BLaER1 treated with 17β-estradiol and CSF1 and Interleukin-3, amounts not matched to agents 10 nM and 100 nM (cell line): ENCODE measurements around the gene ELAC2.

Source experiments
- H3K27ac ChIP-seq, 11 experiments: shearing (Covaris generic); formaldehyde crosslinking; 2 replicates each; pipeline ENCODE4 v1.8.1; 2022
- H3K27me3 ChIP-seq, 11 experiments: shearing (Covaris generic); formaldehyde crosslinking; 2 replicates each; pipeline ENCODE4 v1.8.1; 2022
- H3K36me3 ChIP-seq, 11 experiments: shearing (Covaris generic); formaldehyde crosslinking; 2 replicates each; pipeline ENCODE4 v1.8.1; 2022
- H3K4me1 ChIP-seq, 10 experiments: shearing (Covaris generic); formaldehyde crosslinking; 2 replicates each; pipeline ENCODE4 v1.8.1; 2022
- H3K4me2 ChIP-seq, 11 experiments: shearing (Covaris generic); formaldehyde crosslinking; 2 replicates each; pipeline ENCODE4 v1.8.1; 2022
- H3K4me3 ChIP-seq, 10 experiments: shearing (Covaris generic); formaldehyde crosslinking; 2 replicates each; pipeline ENCODE4 v1.8.1; 2022
- H3K9ac ChIP-seq, 11 experiments: shearing (Covaris generic); formaldehyde crosslinking; 2 replicates each; pipeline ENCODE4 v1.8.1; 2022
- H3K9me3 ChIP-seq, 11 experiments: shearing (Covaris generic); formaldehyde crosslinking; replicated peaks in 1 of 11; 2 replicates each; pipeline ENCODE4 v1.8.1; 2022
- H4K20me1 ChIP-seq, 11 experiments: shearing (Covaris generic); formaldehyde crosslinking; 2 replicates each; pipeline ENCODE4 v1.8.1; 2022
- Cebpa-rat ChIP-seq, 11 experiments: shearing (Covaris generic); IDR thresholded peaks; 2 replicates each; pipeline ENCODE4 v1.8.1; 2022

ELAC2 gene

DNA sequence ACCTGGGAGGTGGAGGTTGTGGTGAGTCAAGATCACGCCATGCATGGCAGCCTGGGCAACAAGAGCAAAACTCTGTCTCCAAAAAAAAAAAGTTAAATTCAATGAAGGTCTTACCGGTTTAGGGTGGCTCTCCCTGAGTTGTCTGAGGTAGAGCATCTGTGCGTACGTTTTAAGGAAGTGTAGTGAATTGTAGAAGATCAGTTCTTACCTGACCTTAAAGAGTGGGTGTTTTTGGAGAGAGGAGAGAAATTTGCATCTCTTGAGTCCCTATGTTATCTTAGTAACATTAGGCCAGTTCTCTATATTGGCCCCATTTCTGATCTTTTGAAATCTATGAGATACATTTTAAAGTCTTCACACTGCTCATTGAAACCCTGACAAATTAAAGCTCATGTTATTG, 56.2 kb downstream of the ELAC2 start:
- Histone ChIP-seq H3K27ac (no peak overlapping the region), H3K9me3 (peaks cover 11 to 21% (median 17%) of the 10 kb centered on the region in 11 experiments; a peak in 21 of 22 replicates), H3K4me3 (no peak overlapping the region), H3K27me3 (no peaks in the 10 kb centered on the region), H3K36me3 (peaks cover 0 to 32% (median 11%) of the 10 kb centered on the region in 11 experiments; a peak in 12 of 22 replicates), H4K20me1 (no peaks in the 10 kb centered on the region), H3K4me2 (no peak overlapping the region), H3K4me1 (peaks cover 0 to 9% (median under 1%) of the 10 kb centered on the region in 10 experiments; a peak in 6 of 20 replicates), H3K9ac (no peak overlapping the region)
- no peak for TF ChIP-seq Cebpa-rat (IDR thresholded peaks at IDR 0.05)

DNA sequence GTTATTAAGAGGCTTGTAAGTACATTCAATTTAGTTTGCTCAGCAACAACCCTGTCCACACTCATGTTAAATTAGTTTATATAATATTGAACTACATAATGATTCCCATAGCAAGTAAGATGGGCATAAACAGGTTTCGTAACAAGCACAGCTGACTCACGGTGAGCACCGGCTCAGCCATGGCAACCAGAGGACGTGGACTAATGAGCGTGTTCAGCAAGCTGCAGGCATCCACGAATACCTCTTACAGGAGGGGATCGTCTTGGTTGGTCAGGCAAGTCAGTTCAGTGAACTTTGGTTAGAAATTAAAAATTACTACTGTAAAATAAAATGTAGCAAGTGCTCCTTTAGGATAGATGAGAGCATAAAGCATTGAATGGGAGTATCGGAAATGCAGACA, 58.4 kb downstream of the ELAC2 start:
- Histone ChIP-seq H3K27me3 (no peaks in the 10 kb centered on the region), H3K27ac (no peak overlapping the region), H3K9ac (no peak overlapping the region), H4K20me1 (no peaks in the 10 kb centered on the region), H3K9me3 (peaks cover 11 to 38% (median 28%) of the 10 kb centered on the region in 11 experiments), H3K4me1 (peaks cover 0 to 17% (median 12%) of the 10 kb centered on the region in 10 experiments; a peak in 15 of 20 replicates), H3K4me3 (no peak overlapping the region), H3K4me2 (peak overlapping the region in 2 of 11 experiments; percentile 6 to 13; a peak in 1 of 22 replicates), H3K36me3 (peaks cover 0 to 37% (median 14%) of the 10 kb centered on the region in 11 experiments; a peak in 12 of 22 replicates)
- no peak for TF ChIP-seq Cebpa-rat (IDR thresholded peaks at IDR 0.05)

GRCh38 chr17:12958786-12959185, 59.0 kb downstream of the ELAC2 start:
- H3K9me3 ChIP-seq, result peaks cover 11 to 45% (median 33%) of the 10 kb centered on the region in 11 experiments
- H3K4me1 ChIP-seq, result peaks cover 0 to 17% (median 12%) of the 10 kb centered on the region in 10 experiments; a peak in 15 of 20 replicates
- no peaks in the 10 kb centered on the region for H4K20me1 ChIP-seq
- no peak overlapping the region for H3K4me2 ChIP-seq
- H3K4me3 ChIP-seq, result no peak overlapping the region
- H3K9ac ChIP-seq, result no peak overlapping the region
- no peaks in the 10 kb centered on the region for H3K27me3 ChIP-seq
- H3K27ac ChIP-seq, result no peak overlapping the region
- peaks cover 0 to 41% (median 15%) of the 10 kb centered on the region in 11 experiments; a peak in 12 of 22 replicates for H3K36me3 ChIP-seq
- TF ChIP-seq Cebpa-rat (IDR thresholded peaks at IDR 0.05), result no peak

DNA sequence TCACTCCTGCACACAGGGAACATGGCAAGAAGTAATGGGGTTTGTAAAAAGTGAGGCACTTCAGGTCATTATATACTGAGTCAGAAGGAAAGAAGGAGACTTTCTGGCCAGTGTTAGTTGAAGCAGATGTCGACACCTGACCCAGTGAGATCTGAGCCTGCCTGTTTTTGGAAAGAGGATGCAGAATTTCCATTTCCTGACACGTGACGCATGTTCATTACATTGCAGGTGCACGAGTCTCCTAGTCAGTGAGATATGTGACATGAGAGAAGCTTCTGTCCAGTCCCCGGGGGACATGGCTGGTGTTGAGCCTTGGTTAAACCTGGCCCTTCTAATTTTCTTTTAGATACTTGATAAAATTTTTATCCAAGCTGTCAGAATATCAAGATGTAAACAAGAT, 62.3 kb downstream of the ELAC2 start:
- no peaks in the 10 kb centered on the region for H3K27me3 ChIP-seq
- H3K27ac ChIP-seq, result no peak overlapping the region
- H3K4me2 ChIP-seq, result peak overlapping the region in 7 of 11 experiments; percentile 5 to 70 (median 41); a peak in 12 of 22 replicates
- H3K36me3 ChIP-seq, result peaks cover 0 to 51% (median 17%) of the 10 kb centered on the region in 11 experiments; a peak in 14 of 22 replicates
- H3K9ac ChIP-seq, result no peak overlapping the region
- no peak for TF ChIP-seq Cebpa-rat (IDR thresholded peaks at IDR 0.05)
- peaks cover 0 to 17% (median 12%) of the 10 kb centered on the region in 10 experiments; a peak in 15 of 20 replicates for H3K4me1 ChIP-seq
- H3K4me3 ChIP-seq, result no peak overlapping the region
- H4K20me1 ChIP-seq, result no peaks in the 10 kb centered on the region
- peaks cover 11 to 46% (median 33%) of the 10 kb centered on the region in 11 experiments for H3K9me3 ChIP-seq

DNA sequence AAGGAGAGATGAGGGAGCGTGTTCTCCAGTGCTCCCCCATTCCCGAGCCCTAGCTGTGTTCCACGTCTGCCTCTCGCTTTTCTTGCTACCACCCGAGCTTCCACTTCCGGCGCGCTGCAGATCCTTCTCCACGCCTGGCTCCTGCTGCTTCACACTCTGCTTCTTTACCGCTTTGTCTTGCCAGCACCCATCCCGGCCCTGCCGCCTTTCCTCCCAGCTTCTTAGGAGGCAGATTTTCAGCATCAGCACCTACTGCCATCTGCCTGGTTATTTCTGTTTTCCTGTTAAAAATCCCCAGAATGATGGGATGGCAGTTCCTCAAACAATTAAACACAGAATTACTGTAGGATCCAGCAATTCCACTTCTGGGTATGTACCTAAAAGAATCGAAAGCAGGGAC, 64.7 kb downstream of the ELAC2 start:
- peaks cover 0 to 17% (median 9%) of the 10 kb centered on the region in 10 experiments; a peak in 14 of 20 replicates for H3K4me1 ChIP-seq
- H4K20me1 ChIP-seq, result no peaks in the 10 kb centered on the region
- no peak overlapping the region for H3K9ac ChIP-seq
- no peak for TF ChIP-seq Cebpa-rat (IDR thresholded peaks at IDR 0.05)
- H3K4me2 ChIP-seq, result no peak overlapping the region
- H3K4me3 ChIP-seq, result no peak overlapping the region
- no peaks in the 10 kb centered on the region for H3K27me3 ChIP-seq
- H3K9me3 ChIP-seq, result peaks cover 10 to 39% (median 28%) of the 10 kb centered on the region in 11 experiments
- H3K27ac ChIP-seq, result no peak overlapping the region
- peaks cover 0 to 34% (median 17%) of the 10 kb centered on the region in 11 experiments; a peak in 15 of 22 replicates for H3K36me3 ChIP-seq

- H3K4me3 ChIP-seq, result no peak overlapping the region
These were observed 65.8 kb downstream of the ELAC2 start for GRCh38 chr17:12952012-12952411.

GRCh38 chr17:12947047-12947446, 70.8 kb downstream of the ELAC2 start:
- H3K4me2 ChIP-seq, result no peak overlapping the region
- no peaks in the 10 kb centered on the region for H3K9me3 ChIP-seq
- H3K4me3 ChIP-seq, result no peak overlapping the region
- H3K4me1 ChIP-seq, result no peaks in the 10 kb centered on the region; a peak in 1 of 20 replicates
- TF ChIP-seq Cebpa-rat (IDR thresholded peaks at IDR 0.05), result no peak
- H3K27me3 ChIP-seq, result no peaks in the 10 kb centered on the region
- no peak overlapping the region for H3K9ac ChIP-seq
- no peak overlapping the region for H3K27ac ChIP-seq
- peaks cover 0 to 8% (median 0%) of the 10 kb centered on the region in 11 experiments; a peak in 7 of 22 replicates for H3K36me3 ChIP-seq
- no peaks in the 10 kb centered on the region for H4K20me1 ChIP-seq

More at GRCh38 chr17:12952012-12952411, 65.8 kb downstream of the ELAC2 start:
- Histone ChIP-seq H3K27me3 (no peaks in the 10 kb centered on the region), H3K4me1 (peaks cover 0 to 17% (median 9%) of the 10 kb centered on the region in 10 experiments; a peak in 14 of 20 replicates), H3K9me3 (peaks cover under 1 to 28% (median 18%) of the 10 kb centered on the region in 11 experiments; a peak in 21 of 22 replicates), H4K20me1 (no peaks in the 10 kb centered on the region), H3K27ac (no peak overlapping the region), H3K36me3 (peaks cover 0 to 24% (median 6%) of the 10 kb centered on the region in 11 experiments; a peak in 13 of 22 replicates), H3K4me2 (no peak overlapping the region), H3K9ac (no peak overlapping the region)
- TF ChIP-seq Cebpa-rat (IDR thresholded peaks at IDR 0.05), result no peak
